ENCODE results near the gene MAST2. TPM values are rescaled to one million over a fixed set of nuclear protein-coding genes. Genes with fewer than 3 reads are reported as not detected.

The MAST2 gene
- total RNA-seq, 4 donors from 2014 or later: 6.6 to 22.6 (median 13.9) TPM

GRCh38 chr1:46084553-46085451 is 281.4 kb downstream of the MAST2 start:
- TF ChIP-seq POLR2A (IDR thresholded peaks at IDR 0.05) (no peak), CTCF (IDR thresholded peaks at IDR 0.05) (no peak)
- DNase-seq (ENCODE audit: low spot score in 2 of 2): no peak
- intact Hi-C loops (cut with DNase I; ENCODE audit: low total_unique reads): no loop called here
- no peak overlapping the region for H3K4me3 ChIP-seq (ENCODE audit: low read depth, poor library complexity, severe bottlenecking)
- 76 to 84% methylated on average over 1 of the region's 1 CpG for WGBS, 2 donors

Other genes starting within 250 kb of the MAST2 start
- gene NASP, start 219.6 kb upstream of the MAST2 start, total RNA-seq: 10 to 100 TPM; 35.4 to 64.4 (median 52.3) TPM
- 1 to 10 TPM; 1.4 to 2.1 (median 1.7) TPM for gene CCDC17, start 179.6 kb upstream of the MAST2 start, total RNA-seq
- gene GPBP1L1, start 117.1 kb upstream of the MAST2 start, total RNA-seq: 100 to 1,000 TPM; 109 to 121 (median 111) TPM
- gene TMEM69, start 115.4 kb upstream of the MAST2 start, total RNA-seq: 10 to 100 TPM; 21.8 to 32.9 (median 22.8) TPM
- 10 to 100 TPM in 2 of 4 donors, 1 to 10 TPM in 2; 6.1 to 11.7 (median 9.9) TPM for gene IPP, start 53.0 kb upstream of the MAST2 start, total RNA-seq

All from lower leg skin (tissue), 4 donors.